HEK293 (cell line): Measurements from ENCODE around the gene CYP4A11.
A peak's percentile ranks its signal among the peaks of the same experiment; 100 is the strongest.
"Not testable (repeated sequence)": the region's sequence is repeated elsewhere in the genome, so short reads cannot be mapped to it uniquely, and the experiment has no call there.

Source experiments
- CTCF ChIA-PET: fragments of 350-600 bp; formaldehyde crosslinking; extraction: SDS; loops from one replicate; lab custom pipeline; 2021; ENCODE audit warnings: antibody characterized with exemption; lab: Yijun Ruan, JAX
- POLR2A ChIA-PET: fragments of 300-600 bp; formaldehyde crosslinking; extraction: SDS; loops from one replicate; lab custom pipeline; 2020; ENCODE audit warnings: antibody characterized with exemption, inconsistent platforms; lab: Yijun Ruan, JAX
- H3K27ac ChIP-seq: fragments of 200-500 bp; sonication (Bioruptor generic); 2 replicates; pipeline ENCODE4 v1.5.1; 2014; ENCODE audit warnings: low read depth, low read length, control low read depth, inconsistent platforms; ENCODE audit errors: extremely low read depth
- H3K36me3 ChIP-seq, 2 experiments: fragments of 200-500 bp in 1 of 2; sonication (Bioruptor generic) in 1 of 2; 1 replicate in 1 of 2; 2 replicates in 1 of 2; pipeline ENCODE4 v1.5.1; 2014 to 2017; ENCODE audit warnings: inconsistent platforms in 2 of 2, low read length in 2 of 2; ENCODE audit not compliant: control insufficient read depth in 2 of 2, insufficient read depth in 1 of 2
- H3K4me1 ChIP-seq: fragments of 200-500 bp; sonication (Bioruptor generic); 2 replicates; pipeline ENCODE4 v1.5.1; 2014; ENCODE audit warnings: mild to moderate bottlenecking, low read length, inconsistent platforms; ENCODE audit not compliant: control insufficient read depth, insufficient read depth
- H3K4me3 ChIP-seq: 2 replicates; pipeline ENCODE4 v1.5.1; 2011; ENCODE audit warnings: low read depth, mild to moderate bottlenecking, control low read depth, low read length, moderate library complexity
- H3K9me3 ChIP-seq: fragments of 200-500 bp; sonication (Bioruptor generic); 2 replicates; pipeline ENCODE4 v1.5.1; 2014; ENCODE audit warnings: low read depth, low read length, inconsistent platforms; ENCODE audit not compliant: control insufficient read depth, insufficient read depth
- EGR2 ChIP-seq: fragments of 450-650 bp; formaldehyde crosslinking; IDR thresholded peaks from 2 replicates; pipeline ENCODE4 v1.5.1; 2016; ENCODE audit warnings: low read depth, missing biosample characterization, missing genetic modification characterization
- KLF7 ChIP-seq: fragments of 450-650 bp; formaldehyde crosslinking; IDR thresholded peaks from 2 replicates; pipeline ENCODE4 v1.5.1; 2016; ENCODE audit warnings: missing biosample characterization, missing genetic modification characterization, borderline replicate concordance
- ZFHX2 ChIP-seq: fragments of 450-650 bp; formaldehyde crosslinking; conservative IDR thresholded peaks from 2 replicates; pipeline ENCODE4 v1.5.1; 2016; ENCODE audit warnings: missing biosample characterization, missing genetic modification characterization
- ZNF2 ChIP-seq: fragments of 450-650 bp; formaldehyde crosslinking; IDR thresholded peaks from 2 replicates; pipeline ENCODE4 v1.5.1; 2016; ENCODE audit warnings: missing biosample characterization, missing genetic modification characterization
- ZNF433 ChIP-seq: fragments of 450-650 bp; formaldehyde crosslinking; IDR thresholded peaks from 2 replicates; pipeline ENCODE4 v1.5.1; 2016; ENCODE audit warnings: missing biosample characterization, missing genetic modification characterization, low read depth
- TF ChIP-seq, protein P1 (sequence below): fragments of 450-650 bp; formaldehyde crosslinking; IDR thresholded peaks from 2 replicates; pipeline ENCODE4 v1.5.1; 2016; ENCODE audit warnings: missing biosample characterization, missing genetic modification characterization, borderline replicate concordance
- TF ChIP-seq, protein P2 (sequence below): fragments of 450-650 bp; formaldehyde crosslinking; IDR thresholded peaks from 2 replicates; pipeline ENCODE4 v1.5.1; 2016; ENCODE audit warnings: missing biosample characterization, missing genetic modification characterization
- TF ChIP-seq, protein P3 (sequence below): fragments of 450-650 bp; formaldehyde crosslinking; IDR thresholded peaks from 2 replicates; pipeline ENCODE4 v1.5.1; 2016; ENCODE audit warnings: missing biosample characterization, missing genetic modification characterization
- TF ChIP-seq, protein P4 (sequence below): fragments of 450-650 bp; formaldehyde crosslinking; IDR thresholded peaks from 2 replicates; pipeline ENCODE4 v1.5.1; 2016; ENCODE audit warnings: missing biosample characterization, missing genetic modification characterization
- TF ChIP-seq, protein P5 (sequence below): fragments of 450-650 bp; formaldehyde crosslinking; IDR thresholded peaks from 2 replicates; pipeline ENCODE4 v1.5.0; 2017; ENCODE audit warnings: missing biosample characterization, missing genetic modification characterization, borderline replicate concordance
- TF ChIP-seq, protein P6 (sequence below): fragments of 450-650 bp; formaldehyde crosslinking; IDR thresholded peaks from 2 replicates; pipeline ENCODE4 v1.5.1; 2016; ENCODE audit warnings: missing biosample characterization, missing genetic modification characterization

The CYP4A11 gene

DNA sequence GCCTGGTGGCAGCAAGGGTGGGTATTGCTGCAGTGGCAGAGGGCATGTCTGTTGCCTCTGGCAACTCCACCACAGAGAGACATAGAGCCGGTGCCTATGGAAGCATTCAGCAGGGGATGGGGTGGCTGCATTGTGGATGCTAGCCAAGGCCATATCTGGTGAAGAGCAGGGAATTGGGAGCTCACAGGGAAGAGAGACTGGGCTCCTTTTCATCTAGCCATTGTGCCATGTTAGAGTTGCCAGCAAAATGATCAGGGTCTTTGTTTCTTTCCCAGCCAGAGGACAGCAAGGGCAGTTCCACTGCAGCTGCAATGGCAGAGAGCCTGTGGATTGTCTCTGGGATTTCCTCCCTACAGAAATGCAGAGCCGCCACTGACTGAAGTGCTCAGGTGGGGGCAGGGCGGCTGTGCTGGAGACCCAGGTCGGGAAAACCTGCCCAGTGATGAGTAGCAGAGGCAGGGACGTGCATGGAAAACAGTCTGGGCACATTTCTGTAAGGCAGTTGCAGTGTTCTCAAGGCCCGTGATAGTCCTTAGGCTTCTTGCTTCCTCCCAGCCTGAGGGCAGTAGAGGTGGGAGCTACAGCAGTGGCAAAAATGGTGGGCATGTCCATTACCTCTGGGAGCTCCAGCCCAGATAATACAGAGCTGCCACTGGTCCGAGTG is 42.0 kb upstream of the CYP4A11 start (continued):
- TF ChIP-seq, protein P1, sequence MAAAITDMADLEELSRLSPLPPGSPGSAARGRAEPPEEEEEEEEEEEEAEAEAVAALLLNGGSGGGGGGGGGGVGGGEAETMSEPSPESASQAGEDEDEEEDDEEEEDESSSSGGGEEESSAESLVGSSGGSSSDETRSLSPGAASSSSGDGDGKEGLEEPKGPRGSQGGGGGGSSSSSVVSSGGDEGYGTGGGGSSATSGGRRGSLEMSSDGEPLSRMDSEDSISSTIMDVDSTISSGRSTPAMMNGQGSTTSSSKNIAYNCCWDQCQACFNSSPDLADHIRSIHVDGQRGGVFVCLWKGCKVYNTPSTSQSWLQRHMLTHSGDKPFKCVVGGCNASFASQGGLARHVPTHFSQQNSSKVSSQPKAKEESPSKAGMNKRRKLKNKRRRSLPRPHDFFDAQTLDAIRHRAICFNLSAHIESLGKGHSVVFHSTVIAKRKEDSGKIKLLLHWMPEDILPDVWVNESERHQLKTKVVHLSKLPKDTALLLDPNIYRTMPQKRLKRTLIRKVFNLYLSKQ = no peak
- TF ChIP-seq, protein P2, sequence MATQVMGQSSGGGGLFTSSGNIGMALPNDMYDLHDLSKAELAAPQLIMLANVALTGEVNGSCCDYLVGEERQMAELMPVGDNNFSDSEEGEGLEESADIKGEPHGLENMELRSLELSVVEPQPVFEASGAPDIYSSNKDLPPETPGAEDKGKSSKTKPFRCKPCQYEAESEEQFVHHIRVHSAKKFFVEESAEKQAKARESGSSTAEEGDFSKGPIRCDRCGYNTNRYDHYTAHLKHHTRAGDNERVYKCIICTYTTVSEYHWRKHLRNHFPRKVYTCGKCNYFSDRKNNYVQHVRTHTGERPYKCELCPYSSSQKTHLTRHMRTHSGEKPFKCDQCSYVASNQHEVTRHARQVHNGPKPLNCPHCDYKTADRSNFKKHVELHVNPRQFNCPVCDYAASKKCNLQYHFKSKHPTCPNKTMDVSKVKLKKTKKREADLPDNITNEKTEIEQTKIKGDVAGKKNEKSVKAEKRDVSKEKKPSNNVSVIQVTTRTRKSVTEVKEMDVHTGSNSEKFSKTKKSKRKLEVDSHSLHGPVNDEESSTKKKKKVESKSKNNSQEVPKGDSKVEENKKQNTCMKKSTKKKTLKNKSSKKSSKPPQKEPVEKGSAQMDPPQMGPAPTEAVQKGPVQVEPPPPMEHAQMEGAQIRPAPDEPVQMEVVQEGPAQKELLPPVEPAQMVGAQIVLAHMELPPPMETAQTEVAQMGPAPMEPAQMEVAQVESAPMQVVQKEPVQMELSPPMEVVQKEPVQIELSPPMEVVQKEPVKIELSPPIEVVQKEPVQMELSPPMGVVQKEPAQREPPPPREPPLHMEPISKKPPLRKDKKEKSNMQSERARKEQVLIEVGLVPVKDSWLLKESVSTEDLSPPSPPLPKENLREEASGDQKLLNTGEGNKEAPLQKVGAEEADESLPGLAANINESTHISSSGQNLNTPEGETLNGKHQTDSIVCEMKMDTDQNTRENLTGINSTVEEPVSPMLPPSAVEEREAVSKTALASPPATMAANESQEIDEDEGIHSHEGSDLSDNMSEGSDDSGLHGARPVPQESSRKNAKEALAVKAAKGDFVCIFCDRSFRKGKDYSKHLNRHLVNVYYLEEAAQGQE (tag by site-specific recombination) = no peak

DNA sequence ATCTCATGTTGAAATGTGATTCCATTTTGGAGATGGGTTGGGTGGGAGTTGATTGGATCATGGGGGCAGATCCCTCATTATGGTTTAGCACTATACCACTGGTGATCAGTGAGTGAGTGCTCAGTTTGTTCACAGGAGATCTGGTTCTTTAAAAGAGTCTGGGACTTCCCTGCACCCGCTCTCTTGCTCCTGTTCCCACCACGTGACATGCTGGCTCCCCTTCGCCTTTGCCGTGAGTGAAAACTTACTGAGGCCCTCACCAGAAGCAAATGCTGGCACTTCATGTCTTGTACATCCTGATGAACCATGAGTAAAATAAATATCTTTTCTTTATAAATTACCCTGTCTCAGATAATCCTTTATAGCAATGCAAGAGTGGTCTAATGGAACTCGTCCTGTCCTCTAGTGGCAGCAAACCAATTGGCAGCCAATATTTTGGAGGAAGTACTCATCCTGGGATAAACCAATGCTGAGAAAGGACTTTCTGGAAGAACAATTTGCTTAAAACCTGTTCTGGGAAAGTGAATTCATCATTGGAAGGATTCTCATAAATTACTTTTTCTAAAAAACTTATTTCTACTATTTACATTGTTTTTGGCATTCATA is 27.8 kb upstream of the CYP4A11 start:
- POLR2A ChIA-PET = no interaction called here
- Histone ChIP-seq H3K36me3 (no peaks in the 10 kb centered on the region), H3K9me3 (no peaks in the 10 kb centered on the region), H3K27ac (no peak overlapping the region), H3K4me1 (no peaks in the 10 kb centered on the region), H3K4me3 (no peak overlapping the region)
- CTCF ChIA-PET = interaction anchor here (0.6 kb wide), 3 partner anchors 106 to 1226 kb away, joined by 3 read pairs; no protein-coding TSS in a partner anchor
- TF ChIP-seq, protein P3, sequence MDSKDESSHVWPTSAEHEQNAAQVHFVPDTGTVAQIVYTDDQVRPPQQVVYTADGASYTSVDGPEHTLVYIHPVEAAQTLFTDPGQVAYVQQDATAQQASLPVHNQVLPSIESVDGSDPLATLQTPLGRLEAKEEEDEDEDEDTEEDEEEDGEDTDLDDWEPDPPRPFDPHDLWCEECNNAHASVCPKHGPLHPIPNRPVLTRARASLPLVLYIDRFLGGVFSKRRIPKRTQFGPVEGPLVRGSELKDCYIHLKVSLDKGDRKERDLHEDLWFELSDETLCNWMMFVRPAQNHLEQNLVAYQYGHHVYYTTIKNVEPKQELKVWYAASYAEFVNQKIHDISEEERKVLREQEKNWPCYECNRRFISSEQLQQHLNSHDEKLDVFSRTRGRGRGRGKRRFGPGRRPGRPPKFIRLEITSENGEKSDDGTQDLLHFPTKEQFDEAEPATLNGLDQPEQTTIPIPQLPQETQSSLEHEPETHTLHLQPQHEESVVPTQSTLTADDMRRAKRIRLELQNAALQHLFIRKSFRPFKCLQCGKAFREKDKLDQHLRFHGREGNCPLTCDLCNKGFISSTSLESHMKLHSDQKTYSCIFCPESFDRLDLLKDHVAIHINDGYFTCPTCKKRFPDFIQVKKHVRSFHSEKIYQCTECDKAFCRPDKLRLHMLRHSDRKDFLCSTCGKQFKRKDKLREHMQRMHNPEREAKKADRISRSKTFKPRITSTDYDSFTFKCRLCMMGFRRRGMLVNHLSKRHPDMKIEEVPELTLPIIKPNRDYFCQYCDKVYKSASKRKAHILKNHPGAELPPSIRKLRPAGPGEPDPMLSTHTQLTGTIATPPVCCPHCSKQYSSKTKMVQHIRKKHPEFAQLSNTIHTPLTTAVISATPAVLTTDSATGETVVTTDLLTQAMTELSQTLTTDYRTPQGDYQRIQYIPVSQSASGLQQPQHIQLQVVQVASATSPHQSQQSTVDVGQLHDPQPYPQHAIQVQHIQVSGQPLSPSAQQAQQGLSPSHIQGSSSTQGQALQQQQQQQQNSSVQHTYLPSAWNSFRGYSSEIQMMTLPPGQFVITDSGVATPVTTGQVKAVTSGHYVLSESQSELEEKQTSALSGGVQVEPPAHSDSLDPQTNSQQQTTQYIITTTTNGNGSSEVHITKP (tag by site-specific recombination) = peak; percentile 51; the same call in 1 of the 2 replicates
- TF ChIP-seq, protein P4, sequence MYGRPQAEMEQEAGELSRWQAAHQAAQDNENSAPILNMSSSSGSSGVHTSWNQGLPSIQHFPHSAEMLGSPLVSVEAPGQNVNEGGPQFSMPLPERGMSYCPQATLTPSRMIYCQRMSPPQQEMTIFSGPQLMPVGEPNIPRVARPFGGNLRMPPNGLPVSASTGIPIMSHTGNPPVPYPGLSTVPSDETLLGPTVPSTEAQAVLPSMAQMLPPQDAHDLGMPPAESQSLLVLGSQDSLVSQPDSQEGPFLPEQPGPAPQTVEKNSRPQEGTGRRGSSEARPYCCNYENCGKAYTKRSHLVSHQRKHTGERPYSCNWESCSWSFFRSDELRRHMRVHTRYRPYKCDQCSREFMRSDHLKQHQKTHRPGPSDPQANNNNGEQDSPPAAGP (tag by site-specific recombination) = no peak

DNA sequence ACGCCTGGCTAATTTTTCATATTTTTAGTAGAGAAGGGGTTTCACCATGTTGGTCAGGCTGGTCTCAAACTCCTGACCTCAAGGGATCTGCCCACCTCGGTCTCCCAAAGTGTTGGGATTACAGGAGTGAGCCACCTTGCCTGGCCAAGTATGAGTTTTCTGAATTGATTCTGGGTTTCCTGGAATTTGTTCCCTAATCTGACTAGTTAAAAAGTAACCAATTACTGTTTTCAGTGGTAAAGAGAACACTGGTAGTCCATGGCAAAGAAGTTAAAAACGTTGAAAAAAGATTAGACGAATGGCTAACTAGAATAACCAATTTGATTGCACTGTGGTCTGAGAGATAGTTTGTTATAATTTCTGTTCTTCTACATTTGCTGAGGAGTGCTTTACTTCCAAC is 21.0 kb upstream of the CYP4A11 start:
- H3K4me3 ChIP-seq, CTCF ChIA-PET, POLR2A ChIA-PET, H3K36me3 ChIP-seq, H3K9me3 ChIP-seq, H3K4me1 ChIP-seq, H3K27ac ChIP-seq: not testable (repeated sequence)

DNA sequence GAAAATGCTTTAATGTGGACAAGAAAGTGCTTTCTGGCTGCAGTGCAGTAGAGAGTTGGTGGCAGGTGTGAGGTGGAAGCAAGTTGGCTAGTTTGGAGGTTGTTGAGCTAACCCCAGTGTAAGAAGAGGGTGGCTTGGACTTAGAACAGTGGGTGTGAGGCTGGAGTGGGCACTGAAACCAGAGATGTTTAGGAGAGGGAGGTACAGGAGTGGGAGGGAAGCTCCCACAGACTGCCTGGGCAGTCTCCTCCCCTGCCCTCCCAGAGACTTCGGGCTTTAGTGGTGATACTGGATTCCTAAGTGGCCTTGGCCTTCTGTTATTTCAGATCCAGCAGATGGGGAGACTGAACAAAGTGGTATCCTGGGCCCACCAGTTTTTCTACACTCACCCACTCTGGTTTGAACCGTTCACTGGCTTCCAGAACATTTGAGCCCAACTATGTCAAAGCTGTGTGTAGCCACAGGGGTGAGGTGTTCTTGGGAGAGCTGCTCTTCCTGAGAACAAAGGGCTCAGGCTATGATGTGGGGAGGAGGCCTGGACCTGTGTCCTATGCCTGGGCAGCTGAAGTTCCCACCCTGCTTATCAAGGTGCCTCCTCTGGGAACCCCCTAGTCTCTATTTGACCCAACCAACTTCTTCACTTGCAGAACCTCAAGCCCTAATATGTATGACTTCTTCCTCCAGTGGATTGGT is 19.9 kb upstream of the CYP4A11 start:
- no peaks in the 10 kb centered on the region for H3K4me1 ChIP-seq
- TF ChIP-seq KLF7 (tag by site-specific recombination) (no peak), ZNF2 (tag by site-specific recombination) (no peak), ZNF433 (tag by site-specific recombination) (no peak), ZFHX2 (tag by site-specific recombination) (peak; percentile 90), EGR2 (tag by site-specific recombination) (peak; percentile 83)
- TF ChIP-seq, protein P5, sequence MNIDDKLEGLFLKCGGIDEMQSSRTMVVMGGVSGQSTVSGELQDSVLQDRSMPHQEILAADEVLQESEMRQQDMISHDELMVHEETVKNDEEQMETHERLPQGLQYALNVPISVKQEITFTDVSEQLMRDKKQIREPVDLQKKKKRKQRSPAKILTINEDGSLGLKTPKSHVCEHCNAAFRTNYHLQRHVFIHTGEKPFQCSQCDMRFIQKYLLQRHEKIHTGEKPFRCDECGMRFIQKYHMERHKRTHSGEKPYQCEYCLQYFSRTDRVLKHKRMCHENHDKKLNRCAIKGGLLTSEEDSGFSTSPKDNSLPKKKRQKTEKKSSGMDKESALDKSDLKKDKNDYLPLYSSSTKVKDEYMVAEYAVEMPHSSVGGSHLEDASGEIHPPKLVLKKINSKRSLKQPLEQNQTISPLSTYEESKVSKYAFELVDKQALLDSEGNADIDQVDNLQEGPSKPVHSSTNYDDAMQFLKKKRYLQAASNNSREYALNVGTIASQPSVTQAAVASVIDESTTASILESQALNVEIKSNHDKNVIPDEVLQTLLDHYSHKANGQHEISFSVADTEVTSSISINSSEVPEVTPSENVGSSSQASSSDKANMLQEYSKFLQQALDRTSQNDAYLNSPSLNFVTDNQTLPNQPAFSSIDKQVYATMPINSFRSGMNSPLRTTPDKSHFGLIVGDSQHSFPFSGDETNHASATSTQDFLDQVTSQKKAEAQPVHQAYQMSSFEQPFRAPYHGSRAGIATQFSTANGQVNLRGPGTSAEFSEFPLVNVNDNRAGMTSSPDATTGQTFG (tag by site-specific recombination) = no peak
- TF ChIP-seq, protein P6, sequence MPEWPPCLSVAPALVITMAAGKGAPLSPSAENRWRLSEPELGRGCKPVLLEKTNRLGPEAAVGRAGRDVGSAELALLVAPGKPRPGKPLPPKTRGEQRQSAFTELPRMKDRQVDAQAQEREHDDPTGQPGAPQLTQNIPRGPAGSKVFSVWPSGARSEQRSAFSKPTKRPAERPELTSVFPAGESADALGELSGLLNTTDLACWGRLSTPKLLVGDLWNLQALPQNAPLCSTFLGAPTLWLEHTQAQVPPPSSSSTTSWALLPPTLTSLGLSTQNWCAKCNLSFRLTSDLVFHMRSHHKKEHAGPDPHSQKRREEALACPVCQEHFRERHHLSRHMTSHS (tag by site-specific recombination) = no peak
- TF ChIP-seq, all 188 proteins: peak for 2
- Histone ChIP-seq H3K36me3 (no peaks in the 10 kb centered on the region), H3K9me3 (no peaks in the 10 kb centered on the region), H3K4me3 (no peak overlapping the region), H3K27ac (no peak overlapping the region)
- POLR2A ChIA-PET = interaction anchor here (0.6 kb wide), 1 partner anchor 717 kb away, joined by 3 read pairs; no protein-coding TSS in a partner anchor
- CTCF ChIA-PET = interaction anchor here (0.6 kb wide), 1 partner anchor 1065 kb away, joined by 3 read pairs; no protein-coding TSS in a partner anchor
